Fibroblast of villous mesenchyme (primary cell): Measurements from ENCODE around the gene KCNQ5. TPM values are rescaled to one million over a fixed set of nuclear protein-coding genes. Genes with fewer than 3 reads are reported as not detected.
"Not testable (repeated sequence)": the region's sequence is repeated elsewhere in the genome, so short reads cannot be mapped to it uniquely, and the experiment has no call there.

Source experiments
- DNase-seq: peaks from one replicate; pipeline ENCODE4 v3.0.0-alpha.2; 2010; ENCODE audit warnings: low read depth
- H3K4me3 ChIP-seq: 2 replicates; pipeline ENCODE4 v1.5.1; 2011; ENCODE audit warnings: low read depth, mild to moderate bottlenecking, low read length
- CTCF ChIP-seq: IDR thresholded peaks from 2 replicates; pipeline ENCODE4 v1.5.1; 2012; ENCODE audit warnings: low read depth, mild to moderate bottlenecking, low read length; ENCODE audit not compliant: insufficient read depth
- total RNA-seq: library from RNA; depleted of rRNA; stranded (reverse); fragments of >200 nt; gene quantifications from 2 replicates; pipeline ENCODE4 v1.2.3, GENCODE V29; 2012

KCNQ5 gene
- total RNA-seq, 1 donor, result 0.86 TPM

DNA sequence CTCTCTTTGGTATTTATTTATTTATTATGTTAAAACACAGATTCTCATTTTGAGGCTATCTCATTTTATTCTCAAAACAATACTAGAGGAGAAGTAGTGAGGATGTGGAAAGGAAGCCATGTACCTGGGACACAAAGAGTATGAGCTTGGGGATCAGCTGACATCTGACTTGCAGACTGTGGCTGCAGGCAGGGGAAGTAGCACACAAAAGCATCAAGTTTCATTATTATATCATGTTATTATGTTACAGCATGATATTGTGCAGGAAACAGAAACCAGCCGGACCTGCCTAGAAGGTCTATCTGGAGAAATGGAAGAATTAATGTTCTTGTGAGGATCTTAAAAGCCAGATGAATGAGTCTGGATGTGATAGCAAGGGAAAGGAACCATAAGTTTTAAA is 355.2 kb downstream of the KCNQ5 start:
- no peak for TF ChIP-seq CTCF
- no peak overlapping the region for H3K4me3 ChIP-seq
- DNase-seq, result no peak

- not testable (repeated sequence) for H3K4me3 ChIP-seq, DNase-seq
Measured at GRCh38 chr6:72978808-72979207, 356.9 kb downstream of the KCNQ5 start.

GRCh38 chr6:72984189-72984831 is 362.4 kb downstream of the KCNQ5 start:
- not testable (repeated sequence) for DNase-seq, H3K4me3 ChIP-seq

DNA sequence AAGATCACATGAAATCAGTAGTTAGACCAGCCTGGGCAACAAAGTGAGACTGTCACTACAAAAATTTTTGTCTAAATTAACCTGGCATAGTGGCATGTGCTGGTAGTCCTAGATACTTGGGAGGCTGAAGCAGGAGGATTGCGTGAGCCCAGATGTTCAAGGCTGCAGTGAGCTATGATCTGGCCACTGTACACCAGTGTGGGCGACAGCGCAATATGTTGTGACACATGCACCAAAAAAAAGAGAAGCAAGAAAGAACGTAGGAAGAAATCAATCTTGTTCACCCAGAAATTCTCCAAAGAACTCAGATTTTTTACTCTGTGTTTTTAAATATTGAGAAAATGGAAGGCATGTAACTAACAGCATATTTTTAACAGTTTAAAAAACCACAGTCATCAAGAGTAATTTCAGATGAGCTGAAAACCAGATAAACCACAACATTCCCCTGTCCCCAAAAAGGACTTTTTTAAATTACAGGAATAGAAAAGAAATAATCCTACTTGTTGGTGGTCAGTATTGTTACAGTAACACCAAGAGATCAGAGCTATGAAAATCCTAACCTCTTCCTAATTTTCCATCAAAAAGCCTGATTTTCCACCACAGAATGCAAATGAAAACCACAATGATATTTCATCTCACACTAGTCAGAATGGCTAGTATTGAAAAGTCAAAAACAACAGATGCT is 363.3 kb downstream of the KCNQ5 start:
- DNase-seq, result no peak
- TF ChIP-seq CTCF, result no peak
- no peak overlapping the region for H3K4me3 ChIP-seq

DNA sequence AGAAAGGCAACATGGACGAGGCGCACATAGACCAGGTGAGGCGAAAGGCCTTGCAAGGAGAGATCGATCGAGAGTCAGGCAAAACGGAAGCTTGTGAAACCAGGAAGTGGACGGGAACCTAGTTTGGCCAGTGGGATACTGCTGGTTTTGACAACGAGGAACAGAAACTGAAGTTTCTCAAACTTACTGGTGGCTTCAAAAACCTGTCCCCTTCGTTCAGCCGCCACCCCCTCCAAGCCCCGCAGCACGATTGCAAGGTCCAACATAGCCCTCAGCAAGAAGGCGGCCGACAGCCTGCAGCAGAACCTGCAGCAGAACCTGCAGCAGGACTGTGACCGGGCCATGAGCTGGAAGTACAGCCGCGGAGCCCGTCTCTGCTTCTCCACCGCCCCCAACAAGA is 365.4 kb downstream of the KCNQ5 start:
- no peak for TF ChIP-seq CTCF
- no peak overlapping the region for H3K4me3 ChIP-seq
- no peak for DNase-seq

- no peak for DNase-seq
- TF ChIP-seq CTCF, result no peak
- H3K4me3 ChIP-seq, result no peak overlapping the region
Measured at GRCh38 chr6:72999995-73000394, 378.1 kb downstream of the KCNQ5 start.

- no peak for TF ChIP-seq CTCF
- no peak overlapping the region for H3K4me3 ChIP-seq
- no peak for DNase-seq
Measured at GRCh38 chr6:73000460-73000859, 378.6 kb downstream of the KCNQ5 start.

DNA sequence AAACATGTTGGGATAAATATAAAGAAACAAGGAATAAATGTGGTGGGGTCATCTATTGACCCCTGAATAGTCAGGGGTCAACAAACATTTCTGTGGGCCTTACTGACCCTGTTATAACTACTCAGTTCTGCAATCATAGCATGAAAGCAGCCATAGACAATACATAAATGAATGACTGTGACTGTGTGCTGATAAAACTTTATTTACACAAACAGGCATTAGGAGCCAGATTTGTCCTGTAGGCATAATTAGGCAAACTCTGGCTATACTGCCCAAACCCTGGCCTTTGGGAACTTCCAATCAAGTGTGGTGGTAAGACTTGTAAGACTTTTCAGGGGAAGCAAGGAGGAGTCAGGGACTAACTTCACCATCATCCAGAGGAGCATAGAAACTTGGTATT is 380.7 kb downstream of the KCNQ5 start:
- DNase-seq, result no peak
- H3K4me3 ChIP-seq, result no peak overlapping the region
- no peak for TF ChIP-seq CTCF
